Progenitor cell of endocrine pancreas (in vitro differentiated cells): ENCODE data around the gene PRAC2. TPM values are rescaled to one million over a fixed set of nuclear protein-coding genes. Genes with fewer than 3 reads are reported as not detected.

Source experiments
- DNase-seq: peaks from one replicate; pipeline ENCODE4 v3.0.0; 2021; ENCODE audit warnings: low spot score; ENCODE audit not compliant: unreplicated experiment
- H3K27ac Mint-ChIP-seq: 2 replicates; pipeline ENCODE4 v1.8.0; 2021; ENCODE audit warnings: mild to moderate bottlenecking, moderate library complexity, mixed read lengths
- H3K27me3 Mint-ChIP-seq: 2 replicates; pipeline ENCODE4 v1.8.0; 2021; ENCODE audit warnings: mixed read lengths
- H3K36me3 Mint-ChIP-seq: 2 replicates; pipeline ENCODE4 v1.8.0; 2022; ENCODE audit warnings: mixed read lengths; ENCODE audit not compliant: insufficient read depth
- H3K4me1 Mint-ChIP-seq: 2 replicates; pipeline ENCODE4 v1.8.0; 2021; ENCODE audit warnings: low read depth, mixed read lengths
- H3K4me3 Mint-ChIP-seq: 2 replicates; pipeline ENCODE4 v1.8.0; 2021; ENCODE audit warnings: low read depth, mild to moderate bottlenecking, moderate library complexity, mixed read lengths
- H3K9me3 Mint-ChIP-seq: 2 replicates; pipeline ENCODE4 v1.8.0; 2021; ENCODE audit warnings: low read depth, mixed read lengths
- CTCF ChIP-seq: fragments of 200-600 bp; sonication (generic); IDR thresholded peaks from one replicate; pipeline ENCODE4 v1.5.0; 2021; ENCODE audit warnings: antibody characterized with exemption, mild to moderate bottlenecking; ENCODE audit not compliant: unreplicated experiment
- total RNA-seq: library from RNA; stranded (reverse); gene quantifications from 2 replicates; pipeline ENCODE4 v1.2.1, GENCODE V29; 2021

The PRAC2 gene
- total RNA-seq, 1 donor from 2014 or later, result not detected

GRCh38 chr17:48752399-48753288 lies 29.7 kb downstream of the PRAC2 start:
- Mint-ChIP-seq H3K4me3 (peak overlapping the region; percentile 58), H3K27ac (no peak overlapping the region), H3K36me3 (no peaks in the 10 kb centered on the region), H3K27me3 (peaks cover 92% of the 10 kb centered on the region), H3K9me3 (no peaks in the 10 kb centered on the region), H3K4me1 (peaks cover 19% of the 10 kb centered on the region)
- no peak for DNase-seq
- TF ChIP-seq CTCF, result no peak

GRCh38 chr17:48753794-48754499 lies 31.0 kb downstream of the PRAC2 start:
- H3K27me3 Mint-ChIP-seq, result peaks cover 91% of the 10 kb centered on the region
- H3K4me1 Mint-ChIP-seq, result peaks cover 19% of the 10 kb centered on the region
- H3K9me3 Mint-ChIP-seq, result no peaks in the 10 kb centered on the region
- H3K27ac Mint-ChIP-seq, result no peak overlapping the region
- DNase-seq, result no peak
- no peak overlapping the region for H3K4me3 Mint-ChIP-seq
- TF ChIP-seq CTCF, result no peak
- H3K36me3 Mint-ChIP-seq, result no peaks in the 10 kb centered on the region

- H3K9me3 Mint-ChIP-seq, result no peaks in the 10 kb centered on the region
- no peak overlapping the region for H3K4me3 Mint-ChIP-seq
- H3K36me3 Mint-ChIP-seq, result no peaks in the 10 kb centered on the region
- H3K27ac Mint-ChIP-seq, result no peak overlapping the region
- no peak for TF ChIP-seq CTCF
- peaks cover 91% of the 10 kb centered on the region for H3K27me3 Mint-ChIP-seq
- H3K4me1 Mint-ChIP-seq, result peaks cover 19% of the 10 kb centered on the region
- no peak for DNase-seq
These were observed 31.7 kb downstream of the PRAC2 start for GRCh38 chr17:48754500-48755261.

GRCh38 chr17:48755356-48755755 lies 32.4 kb downstream of the PRAC2 start:
- Mint-ChIP-seq H3K4me1 (peaks cover 19% of the 10 kb centered on the region), H3K27me3 (peaks cover 86% of the 10 kb centered on the region), H3K4me3 (no peak overlapping the region), H3K9me3 (no peaks in the 10 kb centered on the region), H3K36me3 (no peaks in the 10 kb centered on the region), H3K27ac (no peak overlapping the region)
- TF ChIP-seq CTCF, result no peak
- DNase-seq, result no peak

- no peak for TF ChIP-seq CTCF
- no peaks in the 10 kb centered on the region for H3K36me3 Mint-ChIP-seq
- no peak for DNase-seq
- no peak overlapping the region for H3K4me3 Mint-ChIP-seq
- no peaks in the 10 kb centered on the region for H3K9me3 Mint-ChIP-seq
- peaks cover 83% of the 10 kb centered on the region for H3K27me3 Mint-ChIP-seq
- H3K4me1 Mint-ChIP-seq, result peaks cover 10% of the 10 kb centered on the region
- H3K27ac Mint-ChIP-seq, result no peak overlapping the region
These were observed 33.9 kb downstream of the PRAC2 start for GRCh38 chr17:48756830-48757251.
